Upper lobe of right lung (tissue), 1 donor: ENCODE measurements around the gene CDKAL1. TPM values are rescaled to one million over a fixed set of nuclear protein-coding genes. Genes with fewer than 3 reads are reported as not detected.

Experiments
- ATAC-seq: fragments of 200-7000 bp; cut with Tn5 transposase; one replicate; pipeline ENCODE4 v1.9.1; 2020; ENCODE audit warnings: mild to moderate bottlenecking, moderate library complexity
- DNase-seq: peaks from one replicate; pipeline ENCODE4 v3.0.0-alpha.2; 2020
- H3K27ac ChIP-seq: fragments of 200-600 bp; one replicate; pipeline ENCODE4 v1.8.0; 2022
- H3K27me3 ChIP-seq: fragments of 200-600 bp; one replicate; pipeline ENCODE4 v1.8.0; 2022; ENCODE audit warnings: mild to moderate bottlenecking
- H3K36me3 ChIP-seq: fragments of 200-600 bp; one replicate; pipeline ENCODE4 v1.8.0; 2022
- H3K4me1 ChIP-seq: fragments of 200-600 bp; one replicate; pipeline ENCODE4 v1.8.0; 2022
- H3K4me3 ChIP-seq: fragments of 200-600 bp; one replicate; pipeline ENCODE4 v1.8.0; 2022; ENCODE audit warnings: mild to moderate bottlenecking
- H3K9me3 ChIP-seq: fragments of 200-600 bp; one replicate; pipeline ENCODE4 v1.8.0; 2022
- intact Hi-C: fragments of 100-400 bp; cut with DNase I; formaldehyde crosslinking; loops from one replicate; pipeline ENCODE4 v1.11.0; 2022
- total RNA-seq: library from RNA; stranded (reverse); fragmentation: NEBNext Ultra II Directional; extraction: Animal tissue kit (Norgen Biotek cat#: 25700); gene quantifications from one replicate; pipeline ENCODE4 v1.2.1, GENCODE V29; 2021
- TF ChIP-seq, protein P1 (sequence below): fragments of 200-600 bp; IDR thresholded peaks from one replicate; pipeline ENCODE4 v1.8.0; 2022; ENCODE audit warnings: antibody characterized with exemption
- donor health status: DM: no; HTN: yes; CAD: no; lungs with severe emphysema.

The CDKAL1 gene
- total RNA-seq, 1 donor from 2014 or later = 16.0 TPM

- no peak for ATAC-seq
- Histone ChIP-seq H3K27ac (no peak overlapping the region), H3K9me3 (no peaks in the 10 kb centered on the region), H3K4me1 (no peaks in the 10 kb centered on the region), H3K36me3 (no peaks in the 10 kb centered on the region), H3K27me3 (no peaks in the 10 kb centered on the region), H3K4me3 (no peak overlapping the region)
- intact Hi-C loops = no loop called here
- TF ChIP-seq, protein P1, sequence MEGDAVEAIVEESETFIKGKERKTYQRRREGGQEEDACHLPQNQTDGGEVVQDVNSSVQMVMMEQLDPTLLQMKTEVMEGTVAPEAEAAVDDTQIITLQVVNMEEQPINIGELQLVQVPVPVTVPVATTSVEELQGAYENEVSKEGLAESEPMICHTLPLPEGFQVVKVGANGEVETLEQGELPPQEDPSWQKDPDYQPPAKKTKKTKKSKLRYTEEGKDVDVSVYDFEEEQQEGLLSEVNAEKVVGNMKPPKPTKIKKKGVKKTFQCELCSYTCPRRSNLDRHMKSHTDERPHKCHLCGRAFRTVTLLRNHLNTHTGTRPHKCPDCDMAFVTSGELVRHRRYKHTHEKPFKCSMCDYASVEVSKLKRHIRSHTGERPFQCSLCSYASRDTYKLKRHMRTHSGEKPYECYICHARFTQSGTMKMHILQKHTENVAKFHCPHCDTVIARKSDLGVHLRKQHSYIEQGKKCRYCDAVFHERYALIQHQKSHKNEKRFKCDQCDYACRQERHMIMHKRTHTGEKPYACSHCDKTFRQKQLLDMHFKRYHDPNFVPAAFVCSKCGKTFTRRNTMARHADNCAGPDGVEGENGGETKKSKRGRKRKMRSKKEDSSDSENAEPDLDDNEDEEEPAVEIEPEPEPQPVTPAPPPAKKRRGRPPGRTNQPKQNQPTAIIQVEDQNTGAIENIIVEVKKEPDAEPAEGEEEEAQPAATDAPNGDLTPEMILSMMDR = no peak
- DNase-seq = no peak
Observed at GRCh38 chr6:20669571-20670314, 135.5 kb downstream of the CDKAL1 start.

DNA sequence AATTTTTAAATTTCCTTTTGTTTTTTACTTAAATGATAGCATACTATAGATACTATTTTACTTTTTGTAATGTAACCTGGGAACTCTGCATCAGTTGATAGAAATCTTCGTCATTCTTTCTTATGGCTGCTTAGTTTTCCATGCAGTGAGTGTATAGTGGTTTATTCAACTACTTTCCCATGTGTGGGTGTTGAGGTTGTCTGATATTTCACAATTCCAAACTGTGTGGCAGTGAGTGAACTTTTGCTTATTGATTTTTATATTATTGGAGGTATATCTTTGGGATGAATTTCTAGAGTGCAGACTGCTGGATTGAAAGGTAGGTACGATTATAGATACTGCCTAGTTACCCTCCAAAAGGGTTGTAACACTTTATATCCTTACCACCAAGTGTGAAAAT lies 136.5 kb downstream of the CDKAL1 start:
- H3K4me3 ChIP-seq = no peak overlapping the region

GRCh38 chr6:20672038-20672437 lies 137.8 kb downstream of the CDKAL1 start:
- no peak for ATAC-seq
- H3K4me1 ChIP-seq = no peaks in the 10 kb centered on the region
- TF ChIP-seq, protein P1 = no peak
- no peak overlapping the region for H3K4me3 ChIP-seq
- no peaks in the 10 kb centered on the region for H3K9me3 ChIP-seq
- H3K36me3 ChIP-seq = no peaks in the 10 kb centered on the region
- H3K27ac ChIP-seq = no peak overlapping the region
- no peak for DNase-seq
- intact Hi-C loops = no loop called here
- H3K27me3 ChIP-seq = no peaks in the 10 kb centered on the region

More for the DNA sequence above, 136.5 kb downstream of the CDKAL1 start:
- H3K4me1 ChIP-seq = no peaks in the 10 kb centered on the region
- H3K27me3 ChIP-seq = no peaks in the 10 kb centered on the region
- intact Hi-C loops = no loop called here
- no peaks in the 10 kb centered on the region for H3K9me3 ChIP-seq
- DNase-seq = no peak
- no peak overlapping the region for H3K27ac ChIP-seq
- H3K36me3 ChIP-seq = no peaks in the 10 kb centered on the region
- ATAC-seq = no peak
- TF ChIP-seq, protein P1 = no peak

DNA sequence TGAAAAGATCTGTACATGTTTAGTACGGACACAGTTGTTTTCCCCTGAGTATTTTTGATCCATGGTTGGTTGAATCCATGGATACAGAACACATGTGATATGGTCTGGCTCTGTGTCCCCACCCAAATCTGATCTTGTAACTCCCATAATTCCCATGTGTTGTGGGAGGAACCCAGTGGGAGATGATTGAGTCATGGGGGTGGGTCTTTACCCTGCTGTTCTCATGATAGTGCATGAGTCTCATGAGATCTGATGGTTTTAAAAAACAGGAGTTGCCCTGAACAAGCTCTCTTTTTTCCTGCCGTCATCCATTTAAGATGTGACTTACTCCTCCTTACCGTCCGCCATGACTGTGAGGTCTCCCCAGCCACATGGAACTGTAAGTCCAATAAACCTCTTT lies 139.2 kb downstream of the CDKAL1 start:
- intact Hi-C loops = no loop called here
- TF ChIP-seq, protein P1 = no peak
- Histone ChIP-seq H3K9me3 (no peaks in the 10 kb centered on the region), H3K27me3 (no peaks in the 10 kb centered on the region), H3K4me1 (no peaks in the 10 kb centered on the region), H3K4me3 (no peak overlapping the region), H3K36me3 (no peaks in the 10 kb centered on the region), H3K27ac (no peak overlapping the region)
- no peak for ATAC-seq
- no peak for DNase-seq

- intact Hi-C loops = no loop called here
- Histone ChIP-seq H3K27ac (no peak overlapping the region), H3K36me3 (no peaks in the 10 kb centered on the region), H3K4me3 (no peak overlapping the region), H3K9me3 (no peaks in the 10 kb centered on the region), H3K27me3 (no peaks in the 10 kb centered on the region), H3K4me1 (no peaks in the 10 kb centered on the region)
- DNase-seq (no peak), ATAC-seq (no peak)
- TF ChIP-seq, protein P1 = no peak
Observed at GRCh38 chr6:20674664-20675063, 140.4 kb downstream of the CDKAL1 start.
